Stimulated activated CD4-positive, alpha-beta T cell treated with anti-CD3 and anti-CD28 coated beads, Interleukin-12 subunit alpha, Interleukin-12 subunit beta, amount 100 ng/mL, for 4 hours (primary cell): ENCODE data around the gene STOX2.
"Not testable (repeated sequence)": the region's sequence is repeated elsewhere in the genome, so short reads cannot be mapped to it uniquely, and the experiment has no call there.

Experiments used
- DNase-seq: peaks from one replicate; pipeline ENCODE4 v3.0.0-alpha.2; 2020

Gene STOX2

GRCh38 chr4:183936574-183937345 lies 31.7 kb downstream of the STOX2 start:
- no peak for DNase-seq

- no peak for DNase-seq
Measured at GRCh38 chr4:183940864-183941263, 35.8 kb downstream of the STOX2 start.

- DNase-seq: no peak
Measured at GRCh38 chr4:183941964-183942363, 36.9 kb downstream of the STOX2 start.

- no peak for DNase-seq
Measured at GRCh38 chr4:183945741-183946140, 40.6 kb downstream of the STOX2 start.

- no peak for DNase-seq
Measured at GRCh38 chr4:183950536-183950935, 45.4 kb downstream of the STOX2 start.

- not testable (repeated sequence) for DNase-seq
Measured at GRCh38 chr4:183952652-183953051, 47.5 kb downstream of the STOX2 start.

- no peak for DNase-seq
Measured at GRCh38 chr4:183959319-183960045, 54.4 kb downstream of the STOX2 start.

- DNase-seq: no peak
Measured at GRCh38 chr4:183960046-183960420, 54.9 kb downstream of the STOX2 start.

GRCh38 chr4:183960962-183961541 lies 55.9 kb downstream of the STOX2 start:
- DNase-seq: no peak

GRCh38 chr4:183961795-183962194 lies 56.7 kb downstream of the STOX2 start:
- no peak for DNase-seq

GRCh38 chr4:183962419-183962818 lies 57.3 kb downstream of the STOX2 start:
- DNase-seq: no peak

GRCh38 chr4:183966371-183966770 lies 61.3 kb downstream of the STOX2 start:
- DNase-seq: no peak

- DNase-seq: no peak
Measured at GRCh38 chr4:183967266-183967665, 62.2 kb downstream of the STOX2 start.

GRCh38 chr4:183968502-183968901 lies 63.4 kb downstream of the STOX2 start:
- no peak for DNase-seq

- no peak for DNase-seq
Measured at GRCh38 chr4:183968931-183969330, 63.8 kb downstream of the STOX2 start.

- no peak for DNase-seq
Measured at GRCh38 chr4:183969596-183969995, 64.5 kb downstream of the STOX2 start.

- DNase-seq: no peak
Measured at GRCh38 chr4:183971929-183972490, 66.9 kb downstream of the STOX2 start.

GRCh38 chr4:183977707-183978106 lies 72.6 kb downstream of the STOX2 start:
- DNase-seq: no peak

- no peak for DNase-seq
Measured at GRCh38 chr4:183984566-183984965, 79.5 kb downstream of the STOX2 start.

GRCh38 chr4:183985786-183986185 lies 80.7 kb downstream of the STOX2 start:
- no peak for DNase-seq

GRCh38 chr4:183986291-183986970 lies 81.3 kb downstream of the STOX2 start:
- no peak for DNase-seq

- no peak for DNase-seq
Measured at GRCh38 chr4:183986971-183987946, 82.2 kb downstream of the STOX2 start.
